Mesothelial cell of epicardium (in vitro differentiated cells): Measurements from ENCODE around the gene TTC38. TPM values are rescaled to one million over a fixed set of nuclear protein-coding genes. Genes with fewer than 3 reads are reported as not detected.

ENCODE experiments used
- DNase-seq, 2 experiments: peaks; one replicate each; pipeline ENCODE4 v3.0.0; 2021; ENCODE audit warnings: low spot score in 2 of 2; ENCODE audit not compliant: unreplicated experiment in 2 of 2
- H3K27ac Mint-ChIP-seq: 2 replicates; pipeline ENCODE4 v1.8.0; 2021; ENCODE audit warnings: mixed read lengths
- H3K27me3 Mint-ChIP-seq: 2 replicates; pipeline ENCODE4 v1.8.0; 2021; ENCODE audit warnings: low read depth, mixed read lengths
- H3K36me3 Mint-ChIP-seq: 2 replicates; pipeline ENCODE4 v1.8.0; 2021; ENCODE audit warnings: mixed read lengths
- H3K4me1 Mint-ChIP-seq: 2 replicates; pipeline ENCODE4 v1.8.0; 2021; ENCODE audit warnings: mixed read lengths
- H3K4me3 Mint-ChIP-seq: 2 replicates; pipeline ENCODE4 v1.8.0; 2021; ENCODE audit warnings: mild to moderate bottlenecking, moderate library complexity, mixed read lengths
- H3K9me3 Mint-ChIP-seq: 2 replicates; pipeline ENCODE4 v1.8.0; 2021; ENCODE audit warnings: mixed read lengths
- CTCF ChIP-seq: fragments of 200-600 bp; sonication (generic); IDR thresholded peaks from one replicate; pipeline ENCODE4 v1.5.0; 2021; ENCODE audit warnings: antibody characterized with exemption; ENCODE audit not compliant: unreplicated experiment
- total RNA-seq: library from RNA; stranded (reverse); gene quantifications from 3 replicates; pipeline ENCODE4 v1.2.1, GENCODE V29; 2021

TTC38 gene
- total RNA-seq, 1 donor from 2014 or later = 30.3 TPM

- no peak for DNase-seq
- H3K27me3 Mint-ChIP-seq = no peaks in the 10 kb centered on the region
- peaks cover 21% of the 10 kb centered on the region for H3K36me3 Mint-ChIP-seq
- no peak overlapping the region for H3K27ac Mint-ChIP-seq
- H3K4me1 Mint-ChIP-seq = no peaks in the 10 kb centered on the region
- TF ChIP-seq CTCF = no peak
- H3K9me3 Mint-ChIP-seq = no peaks in the 10 kb centered on the region
- H3K4me3 Mint-ChIP-seq = no peak overlapping the region
Measured at GRCh38 chr22:46320166-46320710, 52.4 kb downstream of the TTC38 start.

- Mint-ChIP-seq H3K36me3 (peaks cover 21% of the 10 kb centered on the region), H3K9me3 (no peaks in the 10 kb centered on the region), H3K4me3 (no peak overlapping the region), H3K27ac (no peak overlapping the region), H3K4me1 (no peaks in the 10 kb centered on the region), H3K27me3 (no peaks in the 10 kb centered on the region)
- DNase-seq = no peak
- TF ChIP-seq CTCF = no peak
Measured at GRCh38 chr22:46320716-46321386, 53.0 kb downstream of the TTC38 start.

DNA sequence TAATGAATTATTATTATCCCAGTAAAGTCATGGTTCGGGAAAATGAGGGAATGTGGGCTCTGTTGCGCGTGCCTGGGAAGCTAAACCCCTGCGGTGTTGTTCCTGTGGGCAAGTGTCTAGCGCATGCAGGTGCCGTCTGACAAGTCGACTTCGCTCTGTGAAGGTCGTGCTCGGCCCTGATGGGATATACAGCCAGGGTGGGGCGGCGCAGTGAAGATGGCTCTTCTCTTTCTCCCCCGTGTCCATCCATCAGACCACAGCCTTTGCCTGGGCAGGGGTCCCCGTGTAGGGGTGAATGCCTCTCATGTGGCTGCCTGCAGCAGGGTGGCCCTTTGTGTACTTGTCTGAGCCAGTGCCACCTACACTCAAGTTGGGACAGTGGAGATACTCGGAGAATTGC is 54.9 kb downstream of the TTC38 start:
- no peak overlapping the region for H3K27ac Mint-ChIP-seq
- H3K27me3 Mint-ChIP-seq = no peaks in the 10 kb centered on the region
- H3K4me1 Mint-ChIP-seq = no peaks in the 10 kb centered on the region
- no peak overlapping the region for H3K4me3 Mint-ChIP-seq
- H3K9me3 Mint-ChIP-seq = no peaks in the 10 kb centered on the region
- H3K36me3 Mint-ChIP-seq = peaks cover 22% of the 10 kb centered on the region
- TF ChIP-seq CTCF = no peak
- DNase-seq = no peak

DNA sequence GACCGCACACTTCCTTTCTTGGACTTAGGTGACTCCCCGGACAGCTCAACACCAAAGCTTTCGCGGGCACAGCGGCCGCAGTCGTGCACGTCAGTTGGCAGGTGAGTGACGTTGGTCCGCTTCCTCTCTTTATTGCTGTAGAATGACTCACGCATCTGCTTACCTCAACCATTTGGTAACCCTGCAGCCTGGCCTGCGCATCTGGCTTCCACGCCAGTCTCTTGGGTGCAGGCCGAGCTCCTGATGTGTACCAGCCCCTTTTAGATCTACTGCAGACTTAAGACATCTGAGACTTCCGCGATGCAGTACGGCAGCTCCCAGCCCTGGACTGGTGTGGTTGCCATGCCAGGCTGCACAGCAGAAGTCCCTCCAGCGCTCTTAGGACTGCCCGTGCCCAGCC is 55.4 kb downstream of the TTC38 start:
- no peak for TF ChIP-seq CTCF
- DNase-seq = no peak

GRCh38 chr22:46326066-46326680 is 58.4 kb downstream of the TTC38 start:
- Mint-ChIP-seq H3K27me3 (no peaks in the 10 kb centered on the region), H3K4me3 (no peak overlapping the region), H3K27ac (no peak overlapping the region), H3K36me3 (peaks cover 6% of the 10 kb centered on the region), H3K4me1 (no peaks in the 10 kb centered on the region), H3K9me3 (no peaks in the 10 kb centered on the region)
- DNase-seq = no peak
- TF ChIP-seq CTCF = no peak

More for the DNA sequence above, 55.4 kb downstream of the TTC38 start:
- Mint-ChIP-seq H3K4me1 (no peaks in the 10 kb centered on the region), H3K27me3 (no peaks in the 10 kb centered on the region), H3K27ac (no peak overlapping the region), H3K9me3 (no peaks in the 10 kb centered on the region), H3K4me3 (no peak overlapping the region), H3K36me3 (peaks cover 18% of the 10 kb centered on the region)
